Mucosa of descending colon (tissue), 3 donors: ENCODE data around the gene ANKRD22. TPM values are rescaled to one million over a fixed set of nuclear protein-coding genes. Genes with fewer than 3 reads are reported as not detected.

Source experiments
- ATAC-seq: fragments of 200-7000 bp; cut with Tn5 transposase; one replicate; pipeline ENCODE4 v1.9.1; 2020; ENCODE audit warnings: mild to moderate bottlenecking, moderate library complexity
- DNase-seq, 3 donors: peaks; one replicate each; pipeline ENCODE4 v3.0.0-alpha.2; 2020
- H3K36me3 ChIP-seq: fragments of 200-600 bp; one replicate; pipeline ENCODE4 v1.8.0; 2021; ENCODE audit warnings: low read depth, mild to moderate bottlenecking
- H3K4me1 ChIP-seq: fragments of 200-600 bp; one replicate; pipeline ENCODE4 v1.8.0; 2021; ENCODE audit warnings: low read depth, mild to moderate bottlenecking
- H3K4me3 ChIP-seq: fragments of 200-600 bp; one replicate; pipeline ENCODE4 v1.8.0; 2021; ENCODE audit warnings: mild to moderate bottlenecking
- H3K9me3 ChIP-seq: fragments of 200-600 bp; one replicate; pipeline ENCODE4 v1.8.0; 2021; ENCODE audit warnings: mild to moderate bottlenecking
- intact Hi-C, 2 donors: fragments of 100-400 bp; cut with DNase I in 1 of 2; cut with micrococcal nuclease in 1 of 2; formaldehyde crosslinking; loops; one replicate each; pipeline versions ENCODE4 v1.11.0 to v1.11.1; 2022; cut with DNase I, micrococcal nuclease
- total RNA-seq, 3 donors: library from RNA; stranded (reverse); fragmentation: NEBNext Ultra II Directional in 2 of 3; extraction: Animal tissue kit (Norgen Biotek cat#: 25700) in 2 of 3; gene quantifications; one replicate each; pipeline versions ENCODE4 v1.2.1 to v1.2.4, GENCODE V29; 2021 to 2023
- TF ChIP-seq, protein P1 (sequence below): fragments of 200-600 bp; IDR thresholded peaks from one replicate; pipeline ENCODE4 v1.8.0; 2022; ENCODE audit warnings: antibody characterized with exemption, mild to moderate bottlenecking
- donor health status: DM: no; HTN: no; CAD: no; lungs with moderate emphysema.
- donor health status: DM: no; HTN: no; CAD: no.
- donor health status: DM: no; HTN: yes; CAD: no.

The ANKRD22 gene
- total RNA-seq, 3 donors from 2014 or later: 9.0 to 30.6 (median 18.9) TPM

DNA sequence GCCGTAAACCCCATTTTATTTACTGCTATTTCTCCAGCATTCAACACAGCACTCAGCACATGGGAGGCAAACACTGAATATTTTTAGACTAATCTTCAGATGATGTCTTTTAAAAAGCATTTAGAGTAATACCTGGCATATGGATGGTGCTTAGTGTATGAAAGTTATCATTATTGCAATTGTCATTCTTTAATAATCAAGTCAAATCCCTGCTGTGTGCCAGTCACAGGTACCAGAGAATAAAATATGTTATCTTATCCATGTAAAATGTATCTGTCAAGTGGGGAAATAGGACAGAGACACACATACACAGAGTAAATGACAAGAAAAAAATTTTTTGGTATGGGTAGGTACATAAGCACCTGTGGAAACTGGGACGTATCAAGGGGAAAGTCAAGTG is 18.5 kb downstream of the ANKRD22 start:
- Histone ChIP-seq H3K4me3 (no peak overlapping the region), H3K36me3 (no peaks in the 10 kb centered on the region), H3K9me3 (no peaks in the 10 kb centered on the region), H3K4me1 (no peaks in the 10 kb centered on the region)
- ATAC-seq: no peak
- intact Hi-C loops: loop anchor here (10.0 kb wide), 2 partner anchors 172 to 382 kb away; no protein-coding TSS in a partner anchor
- TF ChIP-seq, protein P1, sequence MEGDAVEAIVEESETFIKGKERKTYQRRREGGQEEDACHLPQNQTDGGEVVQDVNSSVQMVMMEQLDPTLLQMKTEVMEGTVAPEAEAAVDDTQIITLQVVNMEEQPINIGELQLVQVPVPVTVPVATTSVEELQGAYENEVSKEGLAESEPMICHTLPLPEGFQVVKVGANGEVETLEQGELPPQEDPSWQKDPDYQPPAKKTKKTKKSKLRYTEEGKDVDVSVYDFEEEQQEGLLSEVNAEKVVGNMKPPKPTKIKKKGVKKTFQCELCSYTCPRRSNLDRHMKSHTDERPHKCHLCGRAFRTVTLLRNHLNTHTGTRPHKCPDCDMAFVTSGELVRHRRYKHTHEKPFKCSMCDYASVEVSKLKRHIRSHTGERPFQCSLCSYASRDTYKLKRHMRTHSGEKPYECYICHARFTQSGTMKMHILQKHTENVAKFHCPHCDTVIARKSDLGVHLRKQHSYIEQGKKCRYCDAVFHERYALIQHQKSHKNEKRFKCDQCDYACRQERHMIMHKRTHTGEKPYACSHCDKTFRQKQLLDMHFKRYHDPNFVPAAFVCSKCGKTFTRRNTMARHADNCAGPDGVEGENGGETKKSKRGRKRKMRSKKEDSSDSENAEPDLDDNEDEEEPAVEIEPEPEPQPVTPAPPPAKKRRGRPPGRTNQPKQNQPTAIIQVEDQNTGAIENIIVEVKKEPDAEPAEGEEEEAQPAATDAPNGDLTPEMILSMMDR: no peak
- no peak for DNase-seq

DNA sequence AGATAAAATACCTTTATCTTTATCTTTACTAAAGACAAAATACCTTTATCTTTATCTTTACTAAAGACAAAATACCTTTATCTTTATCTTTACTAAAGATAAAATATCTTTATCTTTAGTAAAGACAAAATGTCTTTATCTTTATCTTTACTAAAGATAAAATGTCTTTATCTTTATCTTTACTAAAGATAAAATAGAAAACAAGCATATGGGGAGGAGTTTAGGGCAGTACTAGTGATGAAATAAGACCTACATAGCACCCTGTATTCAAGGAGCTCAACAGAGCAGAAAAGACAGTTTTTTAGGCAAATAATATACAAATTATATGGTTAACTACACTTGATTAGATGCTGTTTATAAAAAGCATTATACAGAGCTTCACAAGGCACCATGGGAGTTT is 19.3 kb downstream of the ANKRD22 start:
- ATAC-seq (no peak), DNase-seq (no peak)
- Histone ChIP-seq H3K4me1 (no peaks in the 10 kb centered on the region), H3K4me3 (no peak overlapping the region), H3K9me3 (no peaks in the 10 kb centered on the region), H3K36me3 (no peaks in the 10 kb centered on the region)
- TF ChIP-seq, protein P1: no peak
- intact Hi-C loops: loop anchor here (10.0 kb wide), 2 partner anchors 172 to 382 kb away; no protein-coding TSS in a partner anchor

GRCh38 chr10:88831709-88832108 is 19.9 kb downstream of the ANKRD22 start:
- Histone ChIP-seq H3K9me3 (no peaks in the 10 kb centered on the region), H3K4me1 (no peaks in the 10 kb centered on the region), H3K4me3 (no peak overlapping the region), H3K36me3 (no peaks in the 10 kb centered on the region)
- no peak for DNase-seq
- ATAC-seq: peak; percentile 27
- intact Hi-C loops: loop anchor here (10.0 kb wide), 2 partner anchors 173 to 383 kb away; no protein-coding TSS in a partner anchor
- TF ChIP-seq, protein P1: no peak

- no peak for DNase-seq
- intact Hi-C loops: loop anchor here (10.0 kb wide), 2 partner anchors 174 to 384 kb away; no protein-coding TSS in a partner anchor
- H3K9me3 ChIP-seq: no peaks in the 10 kb centered on the region
- H3K4me3 ChIP-seq: no peak overlapping the region
- TF ChIP-seq, protein P1: no peak
- no peak for ATAC-seq
- H3K36me3 ChIP-seq: no peaks in the 10 kb centered on the region
- H3K4me1 ChIP-seq: no peaks in the 10 kb centered on the region
These were observed 20.9 kb downstream of the ANKRD22 start for GRCh38 chr10:88830643-88831268.

DNA sequence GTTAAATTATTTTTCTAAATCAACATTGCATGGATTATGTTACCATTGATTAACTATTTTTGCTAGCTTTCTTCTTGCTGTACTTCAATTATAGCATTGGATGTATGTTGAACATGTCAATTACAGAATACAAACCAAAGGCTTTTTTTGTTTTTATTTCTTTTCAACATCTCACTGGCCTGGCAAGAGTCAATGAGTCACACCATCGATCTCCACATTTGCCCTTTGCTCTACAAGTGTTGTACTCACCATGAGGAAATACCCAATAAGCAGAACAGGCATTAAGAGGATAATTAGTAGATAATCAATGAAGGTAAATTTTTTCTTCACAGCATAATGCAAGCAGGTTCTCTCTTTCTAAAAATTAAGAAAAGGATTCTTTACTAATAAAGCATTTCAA is 23.3 kb downstream of the ANKRD22 start:
- Histone ChIP-seq H3K4me1 (no peaks in the 10 kb centered on the region), H3K36me3 (no peaks in the 10 kb centered on the region), H3K4me3 (no peak overlapping the region), H3K9me3 (no peaks in the 10 kb centered on the region)
- TF ChIP-seq, protein P1: no peak
- intact Hi-C loops: no loop called here
- ATAC-seq: no peak
- DNase-seq: no peak
